AG04450 (cell line): ENCODE measurements around the gene ZNF519. TPM values are rescaled to one million over a fixed set of nuclear protein-coding genes. Genes with fewer than 3 reads are reported as not detected.

Source experiments
- CTCF ChIA-PET: fragments of 300-600, 350-600 bp; formaldehyde crosslinking; extraction: SDS; loops from one replicate; lab custom pipeline; 2022; ENCODE audit warnings: antibody characterized with exemption, inconsistent platforms; lab: Charles Lee
- POLR2A ChIA-PET: fragments of 350-600 bp; formaldehyde crosslinking; extraction: SDS; loops from one replicate; lab custom pipeline; 2021; ENCODE audit warnings: antibody characterized with exemption, inconsistent platforms; lab: Yijun Ruan, JAX
- DNase-seq: peaks from one replicate; pipeline ENCODE4 v3.0.0-alpha.2; 2011; ENCODE audit warnings: low read depth, low spot score
- H3K27ac ChIP-seq: one replicate; pipeline ENCODE4 v1.5.1; 2012; ENCODE audit warnings: low read depth, low read length, control low read depth
- H3K27me3 ChIP-seq: one replicate; pipeline ENCODE4 v1.6.0; 2012; ENCODE audit warnings: low read length; ENCODE audit not compliant: control insufficient read depth, insufficient read depth
- H3K4me3 ChIP-seq: 2 replicates; pipeline ENCODE4 v1.5.1; 2011; ENCODE audit warnings: mild to moderate bottlenecking, low read depth, low read length, control low read depth
- H3K9me3 ChIP-seq: 2 replicates; pipeline ENCODE4 v1.5.1; 2012; ENCODE audit warnings: low read length; ENCODE audit not compliant: control insufficient read depth, insufficient read depth
- CTCF ChIP-seq: IDR thresholded peaks from 2 replicates; pipeline ENCODE4 v1.5.1; 2011; ENCODE audit warnings: low read depth, low read length, control low read depth, inconsistent platforms
- polyA plus RNA-seq: library from polyadenylated mRNA; depleted of rRNA; stranded (reverse); fragments of >200 nt; gene quantifications from 2 replicates; pipeline ENCODE4 v1.2.3, GENCODE V29; 2011

ZNF519 gene
- polyA plus RNA-seq, 1 experiment: 2.7 TPM

DNA sequence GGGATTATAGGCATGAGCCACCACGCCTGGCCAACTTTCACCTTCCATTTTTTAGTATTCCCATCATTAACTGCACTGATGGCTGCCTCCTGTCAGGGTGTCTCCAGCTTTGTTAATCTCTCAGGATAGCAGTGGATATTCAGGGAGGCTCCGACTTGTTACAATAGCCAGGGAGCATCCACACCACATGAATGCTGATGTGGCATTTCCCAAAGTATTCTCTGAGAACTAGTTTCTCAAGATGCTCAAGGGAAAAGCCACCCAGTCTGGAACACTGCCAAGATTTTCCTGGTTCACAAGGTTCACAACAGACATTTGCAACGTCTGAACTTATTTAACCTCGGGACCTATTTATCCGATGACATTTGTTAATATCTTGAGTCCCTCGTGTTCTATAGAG is 33.8 kb downstream of the ZNF519 start:
- POLR2A ChIA-PET: no interaction called here
- no peak for TF ChIP-seq CTCF
- CTCF ChIA-PET: interaction anchor here (2.5 kb wide), 1 partner anchor 12 kb away, joined by 10 read pairs; no protein-coding TSS in a partner anchor

GRCh38 chr18:14097761-14098160 is 34.5 kb downstream of the ZNF519 start:
- no peak for DNase-seq
- no peak for TF ChIP-seq CTCF
- H3K4me3 ChIP-seq: no peak overlapping the region
- H3K27ac ChIP-seq: no peak overlapping the region
- H3K9me3 ChIP-seq: no peaks in the 10 kb centered on the region
- H3K27me3 ChIP-seq: no peaks in the 10 kb centered on the region
- POLR2A ChIA-PET: no interaction called here
- CTCF ChIA-PET: interaction anchor here (2.5 kb wide), 1 partner anchor 11 kb away, joined by 10 read pairs; no protein-coding TSS in a partner anchor

More for the DNA sequence above, 33.8 kb downstream of the ZNF519 start:
- Histone ChIP-seq H3K27me3 (no peaks in the 10 kb centered on the region), H3K27ac (no peak overlapping the region), H3K9me3 (no peaks in the 10 kb centered on the region), H3K4me3 (no peak overlapping the region)
- DNase-seq: no peak

DNA sequence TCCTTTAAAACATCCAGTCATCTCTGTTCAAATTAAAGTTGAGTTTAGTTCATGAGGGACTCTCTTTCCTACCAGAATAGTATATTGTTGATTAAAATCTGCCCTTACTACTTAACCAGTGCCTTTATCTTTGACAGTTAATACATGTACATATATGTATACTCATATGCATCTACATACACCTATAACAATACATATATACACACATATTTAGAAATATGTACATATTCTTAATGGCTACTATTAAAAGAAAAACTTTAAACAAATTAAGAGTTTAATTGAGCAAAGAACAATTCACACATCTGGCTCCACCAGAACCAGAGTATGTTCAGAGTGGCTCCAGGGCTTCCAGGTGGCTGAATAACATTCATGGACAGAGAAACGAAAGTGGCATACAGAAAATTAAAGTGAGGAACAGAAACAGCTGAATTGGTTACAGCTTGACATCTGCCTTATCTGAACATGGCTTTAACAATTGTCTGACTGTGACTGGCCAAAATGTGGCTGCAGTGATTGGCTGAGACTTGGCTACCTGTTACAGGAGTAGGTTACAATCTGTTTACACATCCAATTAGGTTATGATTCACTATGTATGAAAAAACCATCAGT is 38.8 kb downstream of the ZNF519 start:
- ChIA-PET CTCF (no interaction called here), POLR2A (no interaction called here)
- TF ChIP-seq CTCF: no peak
- H3K9me3 ChIP-seq: no peaks in the 10 kb centered on the region
- H3K27ac ChIP-seq: no peak overlapping the region
- no peaks in the 10 kb centered on the region for H3K27me3 ChIP-seq
- no peak overlapping the region for H3K4me3 ChIP-seq
- DNase-seq: no peak

DNA sequence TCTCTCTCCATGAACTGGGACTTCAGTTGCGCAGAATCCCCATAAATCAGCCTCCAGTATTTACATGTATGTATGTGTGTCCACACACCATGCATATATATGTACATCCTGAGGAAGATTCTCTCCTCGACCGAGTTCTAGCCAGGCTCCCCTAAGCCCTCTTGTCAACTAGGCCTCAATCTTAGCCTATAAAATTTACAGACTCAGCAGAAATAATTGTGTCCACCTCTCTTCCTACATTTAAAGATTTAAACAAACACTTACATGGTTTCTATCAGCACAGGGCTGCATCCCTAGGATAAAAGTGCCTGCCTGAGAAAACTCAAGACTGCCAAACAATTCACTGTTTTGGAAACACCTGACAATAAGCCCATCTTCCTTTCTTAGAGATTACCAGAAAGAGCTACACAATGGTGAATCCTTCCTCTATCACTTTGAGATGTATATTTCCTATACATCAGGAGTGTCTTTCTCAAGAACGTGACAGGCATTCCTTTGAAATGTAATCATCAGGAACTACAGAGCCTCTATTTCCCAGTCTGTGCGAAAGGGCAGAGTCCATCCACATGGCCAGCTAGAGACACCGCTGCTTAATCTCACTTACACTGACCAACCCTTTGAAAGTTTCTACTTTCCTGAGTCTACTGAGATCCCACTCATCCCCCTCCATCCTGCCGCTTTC is 39.5 kb downstream of the ZNF519 start:
- TF ChIP-seq CTCF: no peak
- ChIA-PET CTCF (no interaction called here), POLR2A (no interaction called here)
- no peak overlapping the region for H3K27ac ChIP-seq
- DNase-seq: no peak
- no peaks in the 10 kb centered on the region for H3K9me3 ChIP-seq
- H3K4me3 ChIP-seq: no peak overlapping the region
- no peaks in the 10 kb centered on the region for H3K27me3 ChIP-seq

DNA sequence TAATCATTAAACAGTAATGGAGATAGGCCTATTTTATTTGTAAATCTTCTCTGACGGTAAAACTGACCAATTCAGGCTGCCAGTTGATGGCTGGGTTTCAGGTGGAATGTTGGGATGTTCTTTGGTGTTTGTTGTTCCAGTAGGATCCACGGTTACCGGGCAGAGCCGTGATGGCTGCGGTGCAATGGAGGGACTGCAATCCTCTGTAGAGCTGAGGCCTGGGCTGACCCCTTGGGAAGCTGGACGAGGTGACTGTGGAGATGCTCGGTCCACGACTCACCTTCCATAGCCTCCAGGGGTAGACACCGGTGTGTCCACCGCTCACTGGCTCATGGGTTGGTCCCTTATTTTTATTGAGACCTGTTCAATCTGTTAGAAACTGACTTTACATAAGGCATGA is 42.5 kb downstream of the ZNF519 start:
- Histone ChIP-seq H3K9me3 (no peaks in the 10 kb centered on the region), H3K27me3 (no peaks in the 10 kb centered on the region), H3K27ac (no peak overlapping the region), H3K4me3 (no peak overlapping the region)
- TF ChIP-seq CTCF: no peak
- ChIA-PET POLR2A (no interaction called here), CTCF (no interaction called here)
- no peak for DNase-seq
